ENCODE results near the gene TIMM50.

DNA sequence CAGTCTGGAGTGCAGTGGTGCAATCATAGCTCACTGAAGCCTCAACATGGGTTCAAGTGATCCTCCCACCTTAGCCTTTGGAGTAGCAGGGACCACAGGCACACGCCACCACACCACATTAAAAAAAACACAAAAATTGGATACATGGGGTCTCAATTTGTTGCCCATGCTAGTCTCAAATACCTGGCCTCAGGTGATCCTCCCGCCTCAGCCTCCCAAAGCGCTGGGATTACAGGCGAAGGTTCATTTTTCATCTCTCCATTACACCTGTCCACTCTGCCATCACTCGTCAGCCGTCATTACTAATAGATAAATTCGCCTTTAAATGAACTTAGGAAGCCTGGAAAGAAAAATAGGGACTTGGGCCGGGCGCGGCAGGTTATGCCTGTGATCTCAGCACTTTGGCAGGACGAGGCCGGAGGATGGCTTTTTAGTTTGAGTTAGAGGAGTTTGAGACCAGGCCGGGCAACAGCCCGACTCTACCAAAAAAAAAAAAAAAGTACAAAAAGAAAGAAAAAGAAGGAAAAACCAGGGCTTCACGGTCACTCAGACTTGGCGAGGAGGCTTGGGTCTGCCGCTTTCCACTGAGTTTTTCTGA is 35.9 kb upstream of the TIMM50 start:
- TF ChIP-seq EZH2 (IDR thresholded peaks at IDR 0.05; ENCODE audit: low read depth, low read length, severe bottlenecking) (no peak), SIN3A (conservative IDR thresholded peaks at IDR 0.05 in 1 of 2, IDR thresholded peaks at IDR 0.05 in 1 of 2; ENCODE audit: low read depth in 1 of 2, low read length in 2 of 2) (no peak), RNF2 (IDR thresholded peaks at IDR 0.05; ENCODE audit: borderline replicate concordance, low read depth, low read length, missing control alignments, poor library complexity, severe bottlenecking) (no peak)
- TF ChIP-seq, protein P1, sequence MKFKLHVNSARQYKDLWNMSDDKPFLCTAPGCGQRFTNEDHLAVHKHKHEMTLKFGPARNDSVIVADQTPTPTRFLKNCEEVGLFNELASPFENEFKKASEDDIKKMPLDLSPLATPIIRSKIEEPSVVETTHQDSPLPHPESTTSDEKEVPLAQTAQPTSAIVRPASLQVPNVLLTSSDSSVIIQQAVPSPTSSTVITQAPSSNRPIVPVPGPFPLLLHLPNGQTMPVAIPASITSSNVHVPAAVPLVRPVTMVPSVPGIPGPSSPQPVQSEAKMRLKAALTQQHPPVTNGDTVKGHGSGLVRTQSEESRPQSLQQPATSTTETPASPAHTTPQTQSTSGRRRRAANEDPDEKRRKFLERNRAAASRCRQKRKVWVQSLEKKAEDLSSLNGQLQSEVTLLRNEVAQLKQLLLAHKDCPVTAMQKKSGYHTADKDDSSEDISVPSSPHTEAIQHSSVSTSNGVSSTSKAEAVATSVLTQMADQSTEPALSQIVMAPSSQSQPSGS (IDR thresholded peaks at IDR 0.05; ENCODE audit: low read length) = no peak
- TF ChIP-seq, protein P2, sequence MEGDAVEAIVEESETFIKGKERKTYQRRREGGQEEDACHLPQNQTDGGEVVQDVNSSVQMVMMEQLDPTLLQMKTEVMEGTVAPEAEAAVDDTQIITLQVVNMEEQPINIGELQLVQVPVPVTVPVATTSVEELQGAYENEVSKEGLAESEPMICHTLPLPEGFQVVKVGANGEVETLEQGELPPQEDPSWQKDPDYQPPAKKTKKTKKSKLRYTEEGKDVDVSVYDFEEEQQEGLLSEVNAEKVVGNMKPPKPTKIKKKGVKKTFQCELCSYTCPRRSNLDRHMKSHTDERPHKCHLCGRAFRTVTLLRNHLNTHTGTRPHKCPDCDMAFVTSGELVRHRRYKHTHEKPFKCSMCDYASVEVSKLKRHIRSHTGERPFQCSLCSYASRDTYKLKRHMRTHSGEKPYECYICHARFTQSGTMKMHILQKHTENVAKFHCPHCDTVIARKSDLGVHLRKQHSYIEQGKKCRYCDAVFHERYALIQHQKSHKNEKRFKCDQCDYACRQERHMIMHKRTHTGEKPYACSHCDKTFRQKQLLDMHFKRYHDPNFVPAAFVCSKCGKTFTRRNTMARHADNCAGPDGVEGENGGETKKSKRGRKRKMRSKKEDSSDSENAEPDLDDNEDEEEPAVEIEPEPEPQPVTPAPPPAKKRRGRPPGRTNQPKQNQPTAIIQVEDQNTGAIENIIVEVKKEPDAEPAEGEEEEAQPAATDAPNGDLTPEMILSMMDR (IDR thresholded peaks at IDR 0.05; ENCODE audit: control extremely low read depth in 1 of 3, insufficient read depth in 1 of 3, low read depth in 1 of 3, low read length in 3 of 3) = no peak

Measured in H1 (cell line).